ENCODE data around the gene PGAP2. TPM values are rescaled to one million over a fixed set of nuclear protein-coding genes. Genes with fewer than 3 reads are reported as not detected.
A peak's percentile ranks its signal among the peaks of the same experiment; 100 is the strongest.

Gene PGAP2
- total and polyA plus RNA-seq, 2 experiments from 2014 or later = 39.3 to 43.2 TPM

GRCh38 chr11:3799143-3799542, 9.2 kb upstream of the PGAP2 start:
- H3K27me3 ChIP-seq (ENCODE audit: insufficient read depth) = no peaks in the 10 kb centered on the region
- Mint-ChIP-seq H3K27me3 (ENCODE audit: insufficient read depth, low read depth, poor library complexity) (peaks cover 7% of the 10 kb centered on the region), H3K4me1 (peaks cover 16% of the 10 kb centered on the region; the same call in 2 of the 3 replicates), H3K4me3 (peak overlapping the region; percentile 98; the same call in 1 of the 3 replicates), H3K27ac (no peak overlapping the region), H3K36me3 (ENCODE audit: low read depth) (peaks cover 11% of the 10 kb centered on the region), H3K9me3 (no peaks in the 10 kb centered on the region; the same call in 2 of the 3 replicates)
- no peak overlapping the region for H2AFZ ChIP-seq
- H3K4me1 ChIP-seq (ENCODE audit: insufficient read depth) = peaks cover 12% of the 10 kb centered on the region; the same call in 1 of the 2 replicates
- TF ChIP-seq JUNB (IDR thresholded peaks at IDR 0.05; ENCODE audit: unreplicated experiment) = no peak
- DNase-seq (ENCODE audit: low spot score) (no peak), ATAC-seq (no peak)
- no peaks in the 10 kb centered on the region for H3K9me2 ChIP-seq (ENCODE audit: insufficient read depth)
- peaks cover 8% of the 10 kb centered on the region; the same call in 1 of the 2 replicates for H3F3A ChIP-seq (replicated peaks; ENCODE audit: low read depth)
- 0 out of 2 replicates have a peak overlapping the region, but pooled peaks have one; percentile 39 for H3K27ac ChIP-seq (ENCODE audit: low read depth)
- no peak overlapping the region for H3K4me3 ChIP-seq
- peaks cover 31% of the 10 kb centered on the region for H3K79me2 ChIP-seq (replicated peaks; ENCODE audit: insufficient read depth)
- no peak overlapping the region for H3K4me2 ChIP-seq
- peaks cover 3% of the 10 kb centered on the region; the same call in 1 of the 2 replicates for H3K36me3 ChIP-seq (ENCODE audit: insufficient read depth)
- H4K20me1 ChIP-seq (replicated peaks; ENCODE audit: insufficient read depth) = peaks cover 27% of the 10 kb centered on the region

GRCh38 chr11:3799873-3800272, 8.5 kb upstream of the PGAP2 start:
- Histone ChIP-seq H3K27ac (ENCODE audit: low read depth) (0 out of 2 replicates have a peak overlapping the region, but pooled peaks have one; percentile 69), H4K20me1 (replicated peaks; ENCODE audit: insufficient read depth) (peaks cover 20% of the 10 kb centered on the region), H3K9me2 (ENCODE audit: insufficient read depth) (no peaks in the 10 kb centered on the region), H3K27me3 (ENCODE audit: insufficient read depth) (no peaks in the 10 kb centered on the region), H3K79me2 (replicated peaks; ENCODE audit: insufficient read depth) (peaks cover 24% of the 10 kb centered on the region), H3K4me1 (ENCODE audit: insufficient read depth) (peaks cover 12% of the 10 kb centered on the region; the same call in 1 of the 2 replicates), H3K4me2 (no peak overlapping the region), H3K4me3 (no peak overlapping the region), H3F3A (replicated peaks; ENCODE audit: low read depth) (peaks cover 8% of the 10 kb centered on the region; the same call in 1 of the 2 replicates), H3K36me3 (ENCODE audit: insufficient read depth) (no peaks in the 10 kb centered on the region), H2AFZ (no peak overlapping the region)
- TF ChIP-seq NANOG (IDR thresholded peaks at IDR 0.05; ENCODE audit: borderline replicate concordance) (no peak), ZNF331 (CRISPR knock-in tag; IDR thresholded peaks at IDR 0.05; ENCODE audit: low read depth) (no peak), POLR2AphosphoS5 (IDR thresholded peaks at IDR 0.05; ENCODE audit: low read depth) (no peak), STAT1 (IDR thresholded peaks at IDR 0.05; ENCODE audit: unreplicated experiment) (no peak), CREB1 (CRISPR knock-in tag; IDR thresholded peaks at IDR 0.05; ENCODE audit: low read depth) (no peak)
- ATAC-seq (no peak), DNase-seq (ENCODE audit: low spot score) (no peak)
- H3K27me3 Mint-ChIP-seq (ENCODE audit: insufficient read depth, low read depth, poor library complexity) = peaks cover 7% of the 10 kb centered on the region
- H3K9me3 Mint-ChIP-seq = no peaks in the 10 kb centered on the region; the same call in 2 of the 3 replicates
- no peak overlapping the region for H3K4me3 Mint-ChIP-seq
- peaks cover 16% of the 10 kb centered on the region; the same call in 2 of the 3 replicates for H3K4me1 Mint-ChIP-seq
- H3K27ac Mint-ChIP-seq = no peak overlapping the region
- peaks cover 4% of the 10 kb centered on the region; the same call in 2 of the 3 replicates for H3K36me3 Mint-ChIP-seq (ENCODE audit: low read depth)

GRCh38 chr11:3802011-3802790, 6.2 kb upstream of the PGAP2 start:
- Histone ChIP-seq H4K20me1 (replicated peaks; ENCODE audit: insufficient read depth) (no peaks in the 10 kb centered on the region), H3K27ac (ENCODE audit: low read depth) (no peak overlapping the region), H3K36me3 (ENCODE audit: insufficient read depth) (no peaks in the 10 kb centered on the region), H3K4me3 (no peak overlapping the region), H3K27me3 (ENCODE audit: insufficient read depth) (no peaks in the 10 kb centered on the region), H3K4me2 (no peak overlapping the region), H3K9me2 (ENCODE audit: insufficient read depth) (no peaks in the 10 kb centered on the region), H2AFZ (no peak overlapping the region), H3K79me2 (replicated peaks; ENCODE audit: insufficient read depth) (peaks cover under 1% of the 10 kb centered on the region; the same call in 1 of the 2 replicates), H3F3A (replicated peaks; ENCODE audit: low read depth) (peaks cover 8% of the 10 kb centered on the region; the same call in 1 of the 2 replicates), H3K4me1 (ENCODE audit: insufficient read depth) (0 out of 2 replicates have a peak, but pooled peaks cover 5% of the 10 kb centered on the region)
- Mint-ChIP-seq H3K9me3 (no peaks in the 10 kb centered on the region; the same call in 2 of the 3 replicates), H3K27me3 (ENCODE audit: insufficient read depth, low read depth, poor library complexity) (peaks cover 7% of the 10 kb centered on the region), H3K4me1 (peaks cover 3% of the 10 kb centered on the region; the same call in 2 of the 3 replicates), H3K36me3 (ENCODE audit: low read depth) (no peaks in the 10 kb centered on the region), H3K4me3 (no peak overlapping the region), H3K27ac (no peak overlapping the region)
- DNase-seq (ENCODE audit: low spot score) (no peak), ATAC-seq (no peak)
- no peak for TF ChIP-seq ETS1 (IDR thresholded peaks at IDR 0.05)
- no peak for TF ChIP-seq NANOG (IDR thresholded peaks at IDR 0.05; ENCODE audit: borderline replicate concordance)
- no peak for TF ChIP-seq ZNF331 (CRISPR knock-in tag; IDR thresholded peaks at IDR 0.05; ENCODE audit: low read depth)
- TF ChIP-seq, protein P1, sequence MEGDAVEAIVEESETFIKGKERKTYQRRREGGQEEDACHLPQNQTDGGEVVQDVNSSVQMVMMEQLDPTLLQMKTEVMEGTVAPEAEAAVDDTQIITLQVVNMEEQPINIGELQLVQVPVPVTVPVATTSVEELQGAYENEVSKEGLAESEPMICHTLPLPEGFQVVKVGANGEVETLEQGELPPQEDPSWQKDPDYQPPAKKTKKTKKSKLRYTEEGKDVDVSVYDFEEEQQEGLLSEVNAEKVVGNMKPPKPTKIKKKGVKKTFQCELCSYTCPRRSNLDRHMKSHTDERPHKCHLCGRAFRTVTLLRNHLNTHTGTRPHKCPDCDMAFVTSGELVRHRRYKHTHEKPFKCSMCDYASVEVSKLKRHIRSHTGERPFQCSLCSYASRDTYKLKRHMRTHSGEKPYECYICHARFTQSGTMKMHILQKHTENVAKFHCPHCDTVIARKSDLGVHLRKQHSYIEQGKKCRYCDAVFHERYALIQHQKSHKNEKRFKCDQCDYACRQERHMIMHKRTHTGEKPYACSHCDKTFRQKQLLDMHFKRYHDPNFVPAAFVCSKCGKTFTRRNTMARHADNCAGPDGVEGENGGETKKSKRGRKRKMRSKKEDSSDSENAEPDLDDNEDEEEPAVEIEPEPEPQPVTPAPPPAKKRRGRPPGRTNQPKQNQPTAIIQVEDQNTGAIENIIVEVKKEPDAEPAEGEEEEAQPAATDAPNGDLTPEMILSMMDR (conservative IDR thresholded peaks at IDR 0.05; ENCODE audit: low read depth in 2 of 2) = no peak
